Measurements from ENCODE around the gene ADAMTSL1.

The ADAMTSL1 gene

DNA sequence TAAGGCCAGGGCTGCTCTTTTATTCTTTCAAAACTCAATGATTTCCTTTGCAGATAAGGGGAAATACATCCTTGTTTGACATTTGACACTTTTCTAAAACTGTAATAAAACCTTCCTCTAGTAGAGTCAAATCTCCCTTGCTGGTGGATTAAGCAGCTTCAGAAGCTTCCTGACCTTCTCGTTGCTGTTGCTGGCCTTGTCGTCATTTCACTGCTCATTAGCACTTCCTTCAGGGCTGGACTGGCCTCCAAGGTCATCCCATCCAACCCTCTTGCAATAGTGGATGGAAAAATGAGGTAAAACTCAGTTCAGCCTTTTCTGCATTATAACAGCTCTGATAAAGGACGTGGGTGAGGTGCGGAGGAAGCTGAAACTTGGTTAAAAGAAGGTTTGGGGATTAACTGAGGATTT lies 1.1 kb upstream of the ADAMTSL1 start:
- DNase-seq (ENCODE audit: low spot score in 2 of 2) (no peak), ATAC-seq (replicated peaks; ENCODE audit: extremely low read depth, poor library complexity, severe bottlenecking) (no peak)
- H3K9me3 Mint-ChIP-seq, result no peaks in the 10 kb centered on the region
- no peaks in the 10 kb centered on the region for H3K4me1 Mint-ChIP-seq
- H3K4me3 Mint-ChIP-seq, result no peak overlapping the region
- H3K27me3 Mint-ChIP-seq, result no peaks in the 10 kb centered on the region
- no peaks in the 10 kb centered on the region for H3K36me3 Mint-ChIP-seq (ENCODE audit: insufficient read depth)
- no peak overlapping the region for H3K27ac Mint-ChIP-seq (ENCODE audit: low read depth)

DNA sequence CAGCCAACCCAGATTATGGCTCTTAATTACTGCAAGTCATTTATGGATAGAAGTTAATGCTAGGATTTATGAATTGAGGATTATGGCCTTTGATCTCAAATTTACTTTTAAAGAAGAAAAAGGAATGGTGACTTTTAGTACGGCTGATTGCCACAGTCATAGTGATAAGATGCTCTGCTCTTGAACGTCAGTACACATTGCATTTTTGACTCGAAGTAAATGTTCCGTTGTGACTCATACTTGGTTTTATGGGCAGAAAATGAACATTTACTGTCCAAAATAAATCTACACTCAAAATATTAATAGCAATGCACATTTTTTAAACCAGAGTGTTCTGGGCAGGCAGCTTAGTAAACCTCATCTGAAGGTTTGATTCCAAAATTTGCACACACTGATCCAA lies 830 bp downstream of the ADAMTSL1 start:
- H3K9me3 Mint-ChIP-seq, result no peaks in the 10 kb centered on the region
- no peak for DNase-seq (ENCODE audit: low spot score in 2 of 2)

GRCh38 chr9:18477121-18477660 lies 3.2 kb downstream of the ADAMTSL1 start:
- no peak for DNase-seq (ENCODE audit: low spot score in 2 of 2)
- H3K4me1 Mint-ChIP-seq, result no peaks in the 10 kb centered on the region
- H3K9me3 Mint-ChIP-seq, result peaks cover 6% of the 10 kb centered on the region
- no peak overlapping the region for H3K27ac Mint-ChIP-seq (ENCODE audit: low read depth)
- no peak for ATAC-seq (replicated peaks; ENCODE audit: extremely low read depth, poor library complexity, severe bottlenecking)
- H3K4me3 Mint-ChIP-seq, result no peak overlapping the region
- H3K27me3 Mint-ChIP-seq, result no peaks in the 10 kb centered on the region
- H3K36me3 Mint-ChIP-seq (ENCODE audit: insufficient read depth), result no peaks in the 10 kb centered on the region

More for the DNA sequence above, 830 bp downstream of the ADAMTSL1 start:
- ATAC-seq (replicated peaks; ENCODE audit: extremely low read depth, poor library complexity, severe bottlenecking), result no peak
- Mint-ChIP-seq H3K27me3 (no peaks in the 10 kb centered on the region), H3K36me3 (ENCODE audit: insufficient read depth) (no peaks in the 10 kb centered on the region), H3K27ac (ENCODE audit: low read depth) (no peak overlapping the region), H3K4me3 (no peak overlapping the region), H3K4me1 (no peaks in the 10 kb centered on the region)

DNA sequence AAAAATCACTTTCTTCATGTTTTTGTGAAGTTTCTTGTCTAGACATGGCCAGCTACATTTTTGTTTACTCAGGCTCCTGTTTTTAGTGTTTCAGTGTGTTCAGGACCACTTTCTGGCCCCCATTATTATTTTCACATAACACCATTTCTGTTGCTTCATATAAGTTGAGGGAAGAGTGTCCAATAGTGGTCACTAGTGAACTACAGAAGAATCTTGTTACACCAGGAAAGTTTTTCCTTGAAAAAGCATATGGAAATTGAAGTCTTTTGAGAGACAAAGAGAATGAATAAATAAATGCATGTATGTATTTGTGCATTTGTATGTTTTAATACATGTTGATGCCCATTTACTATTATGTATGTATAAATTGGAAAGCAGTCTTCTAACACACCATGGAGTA lies 3.8 kb downstream of the ADAMTSL1 start:
- DNase-seq (ENCODE audit: low spot score in 2 of 2) (no peak), ATAC-seq (replicated peaks; ENCODE audit: extremely low read depth, poor library complexity, severe bottlenecking) (no peak)
- Mint-ChIP-seq H3K27me3 (no peaks in the 10 kb centered on the region), H3K27ac (ENCODE audit: low read depth) (no peak overlapping the region), H3K4me3 (no peak overlapping the region), H3K36me3 (ENCODE audit: insufficient read depth) (no peaks in the 10 kb centered on the region), H3K4me1 (no peaks in the 10 kb centered on the region), H3K9me3 (peaks cover 6% of the 10 kb centered on the region)

DNA sequence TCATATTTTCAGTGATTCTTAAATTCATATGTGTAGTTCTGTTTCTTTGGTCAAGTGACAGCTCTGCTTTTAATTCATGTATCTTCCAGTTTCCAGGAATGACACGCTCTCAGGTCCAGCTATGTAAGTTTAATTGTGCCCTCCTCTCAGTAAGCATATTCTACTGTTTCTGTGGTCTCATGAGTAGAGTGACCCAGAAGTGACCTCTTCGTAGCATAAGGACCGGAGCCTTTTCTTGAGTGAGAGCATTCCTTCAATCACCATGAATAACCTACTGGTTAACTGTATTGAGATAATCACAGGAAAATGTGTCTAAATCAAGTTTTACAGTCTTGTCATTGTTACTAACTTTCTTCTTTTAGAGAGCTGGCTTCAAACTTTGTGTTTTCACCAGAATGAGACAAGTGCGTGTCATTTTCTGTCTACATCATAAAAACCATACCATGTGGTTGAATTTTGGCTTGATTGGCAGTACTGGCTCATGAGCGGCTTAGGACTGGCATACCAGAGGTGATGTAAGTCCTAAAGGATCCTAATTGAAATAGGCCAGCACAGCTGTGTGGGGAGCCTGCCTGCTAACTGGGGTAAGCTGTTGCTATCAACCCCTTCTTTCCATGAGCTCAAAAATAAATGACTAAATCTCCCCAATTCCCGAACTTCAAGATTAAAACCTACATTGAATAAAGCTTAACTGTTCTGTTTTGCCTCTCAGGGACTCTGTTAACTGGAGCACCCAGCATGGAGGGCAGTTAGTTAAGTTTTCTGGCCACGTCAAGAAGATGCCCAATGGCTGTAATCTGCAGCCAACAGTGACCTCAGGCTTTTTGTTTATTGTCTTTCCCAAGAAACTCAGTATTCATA lies 4.8 kb downstream of the ADAMTSL1 start:
- Mint-ChIP-seq H3K36me3 (ENCODE audit: insufficient read depth) (no peaks in the 10 kb centered on the region), H3K27me3 (no peaks in the 10 kb centered on the region), H3K27ac (ENCODE audit: low read depth) (no peak overlapping the region), H3K4me3 (no peak overlapping the region), H3K9me3 (peaks cover 6% of the 10 kb centered on the region), H3K4me1 (no peaks in the 10 kb centered on the region)
- no peak for ATAC-seq (replicated peaks; ENCODE audit: extremely low read depth, poor library complexity, severe bottlenecking)
- no peak for DNase-seq (ENCODE audit: low spot score in 2 of 2)

GRCh38 chr9:18479405-18479804 lies 5.5 kb downstream of the ADAMTSL1 start:
- ATAC-seq (replicated peaks; ENCODE audit: extremely low read depth, poor library complexity, severe bottlenecking) (no peak), DNase-seq (ENCODE audit: low spot score in 2 of 2) (no peak)
- Mint-ChIP-seq H3K36me3 (ENCODE audit: insufficient read depth) (no peaks in the 10 kb centered on the region), H3K4me3 (no peak overlapping the region), H3K27me3 (no peaks in the 10 kb centered on the region), H3K4me1 (no peaks in the 10 kb centered on the region), H3K27ac (ENCODE audit: low read depth) (no peak overlapping the region), H3K9me3 (peaks cover 6% of the 10 kb centered on the region)

DNA sequence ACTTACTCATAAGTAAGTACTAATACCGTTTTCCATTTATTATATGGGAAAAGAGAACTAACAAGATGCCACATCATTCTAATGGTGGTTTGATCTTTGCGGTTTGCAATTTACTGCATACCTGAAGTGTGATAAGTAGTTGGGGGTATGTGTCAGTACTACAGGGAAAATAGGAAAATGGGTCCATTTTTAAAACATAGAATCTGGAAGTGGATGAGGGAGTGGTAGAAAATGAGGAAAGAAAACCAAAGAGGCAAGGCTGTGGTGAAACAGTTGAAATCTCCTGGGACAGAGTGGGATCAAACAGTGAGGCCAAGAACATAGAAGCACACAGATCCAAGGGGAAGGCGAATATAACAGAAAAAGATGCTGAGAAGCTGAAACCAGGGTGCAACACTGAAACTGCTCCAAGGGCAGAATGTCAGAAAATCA lies 6.7 kb downstream of the ADAMTSL1 start:
- ATAC-seq (replicated peaks; ENCODE audit: extremely low read depth, poor library complexity, severe bottlenecking) (no peak), DNase-seq (ENCODE audit: low spot score in 2 of 2) (no peak)
- no peak overlapping the region for H3K4me3 Mint-ChIP-seq
- no peak overlapping the region for H3K27ac Mint-ChIP-seq (ENCODE audit: low read depth)
- H3K9me3 Mint-ChIP-seq, result peaks cover 11% of the 10 kb centered on the region
- no peaks in the 10 kb centered on the region for H3K4me1 Mint-ChIP-seq
- H3K27me3 Mint-ChIP-seq, result no peaks in the 10 kb centered on the region
- no peaks in the 10 kb centered on the region for H3K36me3 Mint-ChIP-seq (ENCODE audit: insufficient read depth)

DNA sequence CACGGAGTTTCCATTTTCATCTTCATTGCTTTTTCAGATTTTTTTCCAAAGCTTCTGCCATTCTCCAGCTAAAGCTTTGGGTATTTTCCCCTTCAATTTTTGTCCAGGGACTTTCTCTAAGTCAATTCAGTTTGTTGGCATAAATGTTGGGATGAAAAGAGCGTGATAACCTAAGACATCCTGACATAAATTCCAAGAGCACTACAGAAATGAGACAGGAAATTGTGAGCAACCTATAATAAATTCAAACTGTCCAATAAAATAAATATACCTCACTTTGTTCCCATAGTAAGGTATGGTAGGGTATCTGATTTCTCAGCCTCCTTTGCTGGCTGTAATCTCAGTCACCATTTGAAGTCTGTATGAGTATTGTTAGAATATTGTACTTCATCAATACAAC lies 8.4 kb downstream of the ADAMTSL1 start:
- Mint-ChIP-seq H3K36me3 (ENCODE audit: insufficient read depth) (no peaks in the 10 kb centered on the region), H3K4me3 (no peak overlapping the region), H3K27ac (ENCODE audit: low read depth) (no peak overlapping the region), H3K4me1 (no peaks in the 10 kb centered on the region), H3K27me3 (no peaks in the 10 kb centered on the region), H3K9me3 (peaks cover 11% of the 10 kb centered on the region)
- ATAC-seq (replicated peaks; ENCODE audit: extremely low read depth, poor library complexity, severe bottlenecking), result no peak
- DNase-seq (ENCODE audit: low spot score in 2 of 2), result no peak

GRCh38 chr9:18485714-18486113 lies 11.8 kb downstream of the ADAMTSL1 start:
- H3K27ac Mint-ChIP-seq (ENCODE audit: low read depth), result no peak overlapping the region
- no peaks in the 10 kb centered on the region for H3K36me3 Mint-ChIP-seq (ENCODE audit: insufficient read depth)
- H3K4me1 Mint-ChIP-seq, result no peaks in the 10 kb centered on the region
- peaks cover 7% of the 10 kb centered on the region for H3K9me3 Mint-ChIP-seq
- H3K4me3 Mint-ChIP-seq, result no peak overlapping the region
- ATAC-seq (replicated peaks; ENCODE audit: extremely low read depth, poor library complexity, severe bottlenecking) (no peak), DNase-seq (ENCODE audit: low spot score in 2 of 2) (no peak)
- no peaks in the 10 kb centered on the region for H3K27me3 Mint-ChIP-seq

- H3K4me1 Mint-ChIP-seq, result no peaks in the 10 kb centered on the region
- peaks cover 5% of the 10 kb centered on the region for H3K9me3 Mint-ChIP-seq
- DNase-seq (ENCODE audit: low spot score in 2 of 2), result no peak
- ATAC-seq (replicated peaks; ENCODE audit: extremely low read depth, poor library complexity, severe bottlenecking), result no peak
- H3K4me3 Mint-ChIP-seq, result no peak overlapping the region
- no peak overlapping the region for H3K27ac Mint-ChIP-seq (ENCODE audit: low read depth)
- no peaks in the 10 kb centered on the region for H3K27me3 Mint-ChIP-seq
- no peaks in the 10 kb centered on the region for H3K36me3 Mint-ChIP-seq (ENCODE audit: insufficient read depth)
Observed at GRCh38 chr9:18487611-18488010, 13.7 kb downstream of the ADAMTSL1 start.

- no peak overlapping the region for H3K27ac Mint-ChIP-seq (ENCODE audit: low read depth)
- no peak for ATAC-seq (replicated peaks; ENCODE audit: extremely low read depth, poor library complexity, severe bottlenecking)
- H3K4me1 Mint-ChIP-seq, result no peaks in the 10 kb centered on the region
- H3K9me3 Mint-ChIP-seq, result peaks cover 5% of the 10 kb centered on the region
- H3K36me3 Mint-ChIP-seq (ENCODE audit: insufficient read depth), result no peaks in the 10 kb centered on the region
- H3K27me3 Mint-ChIP-seq, result no peaks in the 10 kb centered on the region
- H3K4me3 Mint-ChIP-seq, result no peak overlapping the region
- no peak for DNase-seq (ENCODE audit: low spot score in 2 of 2)
Observed at GRCh38 chr9:18488886-18489285, 14.9 kb downstream of the ADAMTSL1 start.

GRCh38 chr9:18489861-18490260 lies 15.9 kb downstream of the ADAMTSL1 start:
- Mint-ChIP-seq H3K36me3 (ENCODE audit: insufficient read depth) (no peaks in the 10 kb centered on the region), H3K4me1 (no peaks in the 10 kb centered on the region), H3K4me3 (no peak overlapping the region), H3K9me3 (peaks cover 8% of the 10 kb centered on the region), H3K27me3 (no peaks in the 10 kb centered on the region), H3K27ac (ENCODE audit: low read depth) (no peak overlapping the region)
- no peak for DNase-seq (ENCODE audit: low spot score in 2 of 2)
- ATAC-seq (replicated peaks; ENCODE audit: extremely low read depth, poor library complexity, severe bottlenecking), result no peak

DNA sequence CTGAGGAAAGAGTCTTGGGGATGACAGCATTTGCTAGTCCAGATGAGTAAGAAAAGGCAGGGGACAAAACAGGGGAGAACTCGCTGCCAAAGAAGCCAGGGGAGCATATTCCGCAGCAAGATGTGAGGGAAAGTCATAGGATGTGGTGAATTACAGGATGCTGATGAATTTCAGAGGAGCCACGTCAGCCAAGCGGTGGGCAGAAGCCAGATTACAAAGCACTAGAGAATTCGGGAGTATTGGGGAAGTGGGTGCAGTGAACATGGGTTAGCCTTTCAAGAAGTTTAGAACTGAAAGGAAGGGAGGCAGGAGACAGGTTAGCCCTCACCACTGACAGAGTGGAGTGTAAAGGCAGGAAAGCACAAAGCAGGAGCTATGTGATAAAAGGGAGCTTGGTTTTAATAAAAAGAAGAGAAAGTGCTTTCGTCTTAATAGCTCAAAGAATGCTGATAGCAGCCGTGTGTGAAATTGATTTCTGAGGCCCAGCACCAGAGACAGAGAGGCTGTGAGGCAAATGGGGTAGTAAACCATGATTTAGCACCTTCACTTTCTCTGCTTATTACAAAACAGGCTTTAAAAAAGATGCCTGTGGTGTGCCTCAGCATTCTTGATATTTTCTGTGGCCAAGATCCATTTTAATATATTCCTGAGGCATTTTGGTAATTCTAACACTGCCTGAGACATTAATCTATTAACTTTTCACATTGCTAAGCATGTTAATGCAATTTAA lies 16.9 kb downstream of the ADAMTSL1 start:
- ATAC-seq (replicated peaks; ENCODE audit: extremely low read depth, poor library complexity, severe bottlenecking) (no peak), DNase-seq (ENCODE audit: low spot score in 2 of 2) (no peak)
- Mint-ChIP-seq H3K9me3 (peaks cover 5% of the 10 kb centered on the region), H3K4me1 (no peaks in the 10 kb centered on the region), H3K27me3 (no peaks in the 10 kb centered on the region), H3K36me3 (ENCODE audit: insufficient read depth) (no peaks in the 10 kb centered on the region), H3K27ac (ENCODE audit: low read depth) (no peak overlapping the region), H3K4me3 (no peak overlapping the region)
